Stimulated activated CD8-positive, alpha-beta memory T cell treated with anti-CD3 and anti-CD28 coated beads, Interleukin-12 subunit alpha, Interleukin-12 subunit beta, amount 100 ng/mL, for 1 hour (primary cell): ENCODE data around the gene SRSF1.
"Not testable (repeated sequence)": the region's sequence is repeated elsewhere in the genome, so short reads cannot be mapped to it uniquely, and the experiment has no call there.

Source experiments
- DNase-seq: peaks from one replicate; pipeline ENCODE4 v3.0.0-alpha.2; 2020; ENCODE audit warnings: low read depth

The SRSF1 gene

DNA sequence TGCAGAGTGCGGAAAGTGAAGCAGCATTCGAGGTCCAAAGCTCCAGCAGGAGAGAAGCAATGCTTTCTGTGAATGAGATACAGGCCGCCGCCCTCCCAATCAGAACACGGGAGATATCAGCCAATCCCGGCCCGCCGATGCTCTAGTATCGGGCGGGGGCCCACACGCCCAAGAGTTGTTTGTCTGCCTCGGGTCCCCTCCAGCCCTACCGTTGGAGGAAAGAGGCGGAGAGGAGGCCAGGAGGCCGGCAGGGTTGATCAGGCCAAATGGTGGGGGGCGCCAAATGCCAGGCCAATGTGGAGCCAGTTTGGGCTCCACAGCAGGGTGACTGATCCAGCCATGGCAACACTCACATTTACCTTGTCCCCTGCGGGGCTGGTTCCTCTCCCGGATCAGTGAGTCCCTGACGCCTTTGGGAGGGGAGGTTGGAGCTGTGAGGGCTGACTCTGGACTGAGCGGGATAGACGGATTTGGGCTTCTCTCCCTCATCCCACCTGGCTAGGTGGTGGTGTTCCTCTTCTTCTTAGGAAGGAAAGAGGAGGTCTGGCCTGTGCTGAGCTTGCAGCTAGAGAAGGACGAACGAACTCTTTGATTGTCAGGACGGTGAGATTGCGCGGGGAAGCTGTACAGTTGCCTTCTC, 41.4 kb downstream of the SRSF1 start:
- DNase-seq: no peak

DNA sequence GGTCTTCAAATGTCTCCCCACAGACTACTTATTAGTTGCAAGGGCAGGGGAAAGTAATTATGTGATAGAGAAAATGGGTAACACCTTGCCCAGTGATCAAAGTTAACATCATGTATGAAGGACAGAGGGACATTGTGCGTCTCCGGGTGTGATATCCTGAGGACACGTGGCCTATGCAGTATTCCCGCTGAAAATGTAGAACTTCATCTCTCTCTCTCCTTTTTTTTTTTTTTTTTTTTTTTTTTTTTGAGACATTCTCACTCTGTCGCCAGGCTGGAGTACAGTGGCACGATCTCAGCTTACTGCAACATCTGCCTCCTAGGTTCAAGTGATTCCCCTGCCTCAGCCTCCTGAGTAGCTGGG, 43.9 kb downstream of the SRSF1 start:
- DNase-seq: no peak

DNA sequence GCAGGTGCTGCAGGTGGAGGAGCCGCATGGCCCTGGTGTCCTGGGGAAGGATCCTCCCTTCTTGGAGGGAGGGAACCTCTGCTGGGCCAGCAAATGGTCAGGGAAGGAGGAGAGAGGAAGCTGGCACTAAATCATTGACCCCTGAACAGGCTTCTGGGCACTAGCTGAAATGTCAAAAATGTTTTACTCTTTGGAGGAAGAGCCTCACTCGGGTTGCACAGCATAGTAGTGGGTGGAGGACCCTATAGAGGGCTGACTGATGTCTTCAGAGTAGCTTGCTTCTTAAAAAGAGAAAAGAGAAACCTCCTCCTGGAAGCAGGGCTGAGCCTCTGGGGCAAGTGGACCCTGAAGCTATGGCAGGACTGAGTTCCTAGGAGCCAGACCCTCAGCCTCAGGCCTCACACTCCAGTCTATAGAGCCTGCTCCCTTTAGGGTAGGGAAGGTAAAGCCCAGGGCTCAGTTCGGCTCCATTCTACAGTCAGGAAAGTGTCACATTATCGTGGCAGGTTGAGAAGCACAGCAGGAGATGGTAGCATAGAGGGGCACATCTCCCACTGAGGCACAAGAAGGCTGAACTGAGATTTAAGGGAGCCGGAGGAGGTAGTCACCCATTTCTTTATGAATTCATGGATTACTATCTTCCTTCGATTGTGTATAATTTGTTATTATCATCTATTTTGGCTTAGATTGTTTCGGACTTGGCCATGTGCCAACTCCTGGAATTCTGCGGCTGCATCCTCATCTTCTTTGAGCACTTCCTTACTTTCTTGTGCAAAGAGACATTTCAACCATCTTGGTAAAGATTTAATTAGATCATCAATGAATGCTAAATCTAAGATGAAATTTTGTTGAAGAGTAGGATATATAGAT, 44.5 kb downstream of the SRSF1 start:
- DNase-seq: no peak

DNA sequence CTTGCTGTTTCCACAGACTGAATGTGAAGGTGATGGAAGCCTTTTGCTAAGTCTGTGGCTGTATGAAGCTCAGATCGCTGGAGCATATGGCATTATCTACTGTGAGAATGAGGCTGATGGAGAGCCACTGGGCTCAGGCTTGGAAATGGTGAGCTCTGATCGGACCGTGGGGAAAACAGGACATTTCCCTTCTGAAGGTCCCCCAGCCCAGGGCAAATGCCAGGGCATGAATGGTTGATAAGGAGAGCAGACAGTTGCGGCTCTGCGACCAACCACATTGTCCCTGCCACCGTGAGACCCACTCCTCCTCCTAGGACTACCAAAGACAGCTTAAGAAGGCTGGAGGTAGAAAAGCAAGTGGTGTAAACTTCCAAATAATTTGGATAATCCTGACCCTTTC, 47.1 kb downstream of the SRSF1 start:
- DNase-seq: no peak

DNA sequence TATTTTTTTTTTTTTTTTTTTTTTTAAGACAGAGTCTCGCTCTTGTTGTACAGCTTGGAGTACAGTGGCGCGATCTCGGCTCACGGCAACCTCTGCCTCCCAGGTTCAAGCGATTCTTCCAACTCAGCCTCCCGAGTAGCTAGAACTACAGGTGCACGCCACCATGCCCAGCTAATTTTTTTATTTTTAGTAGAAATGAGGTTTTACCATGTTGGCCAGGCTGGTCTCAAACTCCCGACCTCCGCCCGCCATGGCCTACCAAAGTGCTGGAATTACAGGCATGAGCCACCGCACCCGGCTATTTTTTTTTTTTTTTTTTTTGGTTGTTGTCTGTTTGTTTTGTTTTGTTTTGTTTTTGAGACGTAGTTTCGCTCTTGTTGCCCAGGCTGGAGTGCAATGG, 48.7 kb downstream of the SRSF1 start:
- not testable (repeated sequence) for DNase-seq

DNA sequence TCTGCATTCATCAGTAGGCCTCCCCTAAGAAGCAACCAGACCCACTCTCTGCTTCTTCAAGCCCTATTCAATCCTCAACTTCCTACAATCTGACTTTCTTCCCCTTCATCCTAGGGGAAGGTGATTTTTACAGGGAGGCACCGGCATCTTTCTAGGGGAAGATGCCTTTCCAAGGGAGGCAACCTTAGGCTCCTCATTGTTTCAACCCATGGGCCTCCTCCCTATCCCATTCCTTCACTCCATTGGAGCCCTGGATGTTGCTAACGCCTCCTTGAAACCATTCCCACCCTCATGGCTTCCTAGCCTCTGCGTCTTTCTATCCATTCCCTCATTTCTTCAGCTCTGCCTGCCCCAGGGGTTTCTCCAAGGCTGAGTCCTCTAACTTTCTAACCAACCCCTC, 49.2 kb downstream of the SRSF1 start:
- no peak for DNase-seq

DNA sequence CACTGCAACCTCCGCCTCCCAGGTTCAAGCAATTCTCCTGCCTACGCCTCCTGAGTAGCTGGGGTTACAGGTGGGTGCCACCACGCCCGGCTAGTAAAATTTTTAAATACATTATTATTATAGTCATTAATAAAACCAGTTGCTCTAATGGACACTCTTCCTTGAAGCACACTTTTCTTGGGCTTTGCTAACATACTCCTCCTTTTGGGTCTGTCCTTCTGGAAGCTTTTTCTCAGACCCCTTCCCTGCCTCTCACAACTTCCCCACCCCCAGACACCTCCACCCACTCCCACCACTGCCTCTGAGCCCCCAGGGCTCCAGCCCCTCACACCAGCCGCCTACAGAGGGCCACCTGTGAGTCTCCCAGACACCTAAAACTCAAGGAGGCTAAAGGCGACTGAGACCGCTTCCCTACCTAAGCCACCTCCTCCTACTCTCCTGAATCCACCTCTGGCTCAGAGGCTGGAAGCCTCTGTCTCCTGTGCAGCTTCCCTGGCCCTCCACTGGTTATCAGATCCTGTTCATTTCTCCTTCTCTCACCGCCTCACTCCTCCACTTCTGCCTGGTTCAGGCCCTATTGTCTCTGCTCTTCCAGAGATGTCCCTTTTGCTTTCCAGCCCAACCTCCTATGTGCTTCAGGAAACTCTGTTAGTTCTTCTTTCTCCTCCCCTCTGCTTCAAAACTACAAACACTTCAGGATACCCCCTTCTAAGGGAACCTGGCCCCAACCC, 49.8 kb downstream of the SRSF1 start:
- DNase-seq: no peak

DNA sequence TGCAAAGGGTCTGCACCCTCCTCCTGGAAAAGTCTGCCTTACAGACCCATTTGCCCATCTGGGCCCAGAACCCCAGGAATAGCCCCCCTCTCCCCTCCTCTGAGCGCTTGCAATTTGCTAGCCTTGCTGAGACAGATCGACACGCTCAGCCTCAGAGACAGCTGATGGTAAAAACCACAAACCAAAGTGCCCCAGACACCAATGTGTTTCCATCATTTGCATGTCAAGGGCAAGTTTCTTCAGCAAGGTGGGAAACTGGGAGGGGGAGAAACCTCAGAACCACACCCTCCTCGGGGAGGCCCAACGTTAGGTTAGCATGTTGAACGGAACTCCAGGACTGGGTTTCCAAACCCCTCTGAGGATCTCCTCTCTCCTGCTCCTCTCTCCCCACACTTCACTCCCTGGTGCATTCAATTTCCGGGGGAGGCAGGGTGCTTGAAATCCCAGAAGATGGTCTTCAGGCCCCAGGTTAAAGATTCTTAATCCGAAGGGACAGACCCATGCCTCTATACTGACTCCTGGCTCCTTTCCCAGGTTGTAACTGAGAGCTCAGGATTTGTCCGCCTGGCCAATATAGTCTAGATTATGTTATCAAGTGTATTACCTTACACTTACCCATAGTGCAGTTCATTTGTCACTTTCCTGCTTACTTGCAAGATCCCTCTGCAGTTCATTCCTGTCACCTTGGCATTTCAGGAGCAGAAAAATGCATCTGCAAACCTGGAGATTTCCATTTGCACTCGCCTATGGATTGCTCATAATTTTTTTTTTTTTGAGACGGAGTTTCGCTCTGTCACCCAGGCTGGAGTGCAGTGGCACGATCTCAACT, 50.5 kb downstream of the SRSF1 start:
- peak; percentile 17 for DNase-seq

DNA sequence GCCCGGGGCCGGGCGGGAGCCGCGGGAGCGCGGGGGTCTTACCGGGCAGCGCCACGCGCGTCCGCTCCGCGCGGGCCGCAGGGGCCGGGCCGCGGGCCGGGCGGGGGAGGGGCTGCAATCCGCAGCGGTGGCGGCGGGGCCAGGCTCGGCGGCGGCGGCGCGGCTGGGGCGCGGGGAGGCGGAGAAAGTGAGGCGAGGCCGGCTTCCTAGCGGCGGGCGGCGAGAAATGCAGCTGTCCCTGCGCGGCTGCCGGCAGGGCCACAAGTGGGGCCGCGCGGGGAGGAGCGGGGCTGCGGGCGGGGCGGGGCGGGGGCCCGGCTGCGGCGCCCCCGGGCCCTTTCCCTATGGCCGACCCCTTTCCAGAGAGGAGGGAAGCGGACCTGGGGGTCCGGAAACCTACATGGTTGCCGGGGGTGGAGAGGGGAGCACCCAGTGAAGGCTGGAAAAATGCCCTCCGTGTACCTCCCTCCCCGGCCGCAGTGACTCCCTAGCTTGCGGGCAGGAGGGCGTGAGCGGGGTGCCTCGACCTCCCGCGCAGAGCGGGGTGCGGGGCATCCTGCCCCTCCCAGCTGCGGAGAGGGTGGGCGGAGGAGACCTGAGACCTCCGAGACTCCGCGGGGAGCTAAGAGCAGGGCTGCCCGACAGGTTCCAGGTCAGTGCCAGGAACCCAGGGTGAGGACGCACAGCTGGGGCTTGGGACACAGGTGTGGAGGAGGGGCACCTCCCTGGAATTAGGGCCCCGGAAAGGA, 51.7 kb downstream of the SRSF1 start, which contains the start of gene CUEDC1:
Gene CUEDC1 (minus strand): TSS at position 230 of the 749 bp plus-strand sequence. CDS start 69,848 bp downstream, outside the sequence.
- peak; percentile 29 for DNase-seq

DNA sequence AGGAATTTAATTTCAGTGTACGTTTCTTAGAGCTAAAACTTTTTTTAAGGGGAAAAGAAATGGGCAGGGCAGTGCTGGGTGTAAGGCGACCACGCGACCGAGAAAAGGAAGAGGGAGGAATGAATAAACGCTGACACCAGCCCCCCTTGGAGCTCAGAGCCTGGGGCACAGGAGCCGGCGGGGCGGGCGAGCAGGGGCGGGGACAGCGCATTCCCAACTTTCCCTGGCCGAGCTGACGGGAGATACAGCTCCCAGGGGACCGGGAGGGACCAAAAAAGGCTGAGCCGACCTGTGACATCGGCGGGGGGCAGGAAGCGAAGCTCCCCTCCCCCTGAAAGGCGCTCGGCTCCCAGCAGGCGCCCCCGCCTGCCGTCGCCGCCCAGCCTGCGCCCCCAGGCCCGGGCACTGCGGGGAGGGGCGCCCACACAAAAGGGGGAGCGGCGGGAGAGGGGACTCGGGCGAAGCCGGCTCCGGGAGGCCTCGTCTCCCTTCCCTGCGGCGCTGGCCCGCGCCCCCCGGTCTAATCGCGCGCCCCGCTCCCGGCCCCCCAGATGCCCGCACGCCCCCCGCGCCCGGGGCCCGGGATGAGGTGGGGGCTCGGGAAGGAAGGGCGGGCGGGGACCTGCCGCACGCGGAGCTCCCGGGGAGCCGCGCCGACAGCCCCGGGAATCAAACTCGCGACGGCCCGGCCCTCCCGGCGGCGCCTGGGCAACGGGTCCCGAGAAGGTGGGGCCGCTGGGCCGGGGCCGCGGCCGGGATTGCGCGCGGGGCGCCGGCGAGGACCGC, 52.5 kb downstream of the SRSF1 start:
- DNase-seq: no peak

DNA sequence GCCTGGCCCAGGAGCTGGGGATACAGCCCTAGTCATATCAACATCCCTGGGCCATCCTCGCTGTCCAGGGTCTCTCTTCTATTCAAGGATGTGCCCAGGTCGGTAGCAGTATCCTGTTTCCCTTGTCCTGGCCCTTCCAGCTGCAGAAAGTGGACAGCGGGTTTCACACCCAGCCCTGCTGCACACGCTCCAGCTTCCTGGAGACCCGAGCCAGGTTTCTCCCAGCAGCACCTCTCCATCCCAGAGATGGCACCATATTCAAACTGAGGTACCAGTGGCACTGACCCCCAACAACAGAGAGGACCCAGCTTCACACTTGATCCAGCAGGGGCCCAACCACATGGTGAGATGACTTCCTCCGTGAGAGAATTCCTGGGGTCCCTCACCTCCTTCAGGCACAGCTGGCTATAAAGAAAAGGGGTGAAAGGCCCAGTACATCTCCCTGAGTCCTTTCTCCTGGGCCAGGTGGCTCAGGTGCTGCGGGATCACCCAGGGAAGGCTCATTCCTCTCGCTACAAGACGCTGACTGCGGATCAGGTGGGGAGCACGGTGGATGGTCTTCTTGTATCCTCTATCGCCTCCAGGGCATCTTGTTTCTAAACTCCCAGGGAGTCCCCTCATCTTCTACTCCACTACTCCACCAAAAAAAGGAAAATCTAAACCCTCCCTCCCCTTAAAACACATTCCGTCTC, 53.2 kb downstream of the SRSF1 start:
- no peak for DNase-seq
